Liver (tissue), 9 donors: ENCODE measurements around the gene RIOK1. TPM values are rescaled to one million over a fixed set of nuclear protein-coding genes. Genes with fewer than 3 reads are reported as not detected.

Source experiments
- DNase-seq: peaks from one replicate; pipeline ENCODE4 v3.0.0-alpha.2; 2017; ENCODE audit warnings: low spot score
- H3K27ac ChIP-seq, 2 donors: one replicate each; pipeline ENCODE4 v1.7.0; 2013; ENCODE audit warnings: inconsistent platforms in 2 of 2, low read length in 2 of 2, control low read depth in 1 of 2, low read depth in 1 of 2, mild to moderate bottlenecking in 1 of 2
- H3K27me3 ChIP-seq, 4 donors: one replicate each; pipeline versions ENCODE4 v1.6.1 to v1.7.0; 2013; ENCODE audit warnings: low read length in 3 of 4, inconsistent platforms in 1 of 4, mild to moderate bottlenecking in 1 of 4, moderate library complexity in 1 of 4; ENCODE audit not compliant: control insufficient read depth in 4 of 4, insufficient read depth in 4 of 4
- H3K36me3 ChIP-seq, 4 donors: one replicate each; pipeline versions ENCODE4 v1.6.1 to v1.7.0; 2013; ENCODE audit warnings: low read length in 3 of 4, mild to moderate bottlenecking in 3 of 4, low read depth in 1 of 4, moderate library complexity in 1 of 4; ENCODE audit not compliant: control insufficient read depth in 4 of 4, insufficient read depth in 3 of 4
- H3K4me1 ChIP-seq, 4 donors: one replicate each; pipeline versions ENCODE4 v1.6.1 to v1.7.0; 2013; ENCODE audit warnings: low read length in 3 of 4, mild to moderate bottlenecking in 3 of 4, moderate library complexity in 1 of 4; ENCODE audit not compliant: control insufficient read depth in 4 of 4, insufficient read depth in 4 of 4
- H3K4me3 ChIP-seq, 3 donors: one replicate each; pipeline versions ENCODE4 v1.6.1 to v1.7.0; 2013; ENCODE audit warnings: low read length in 3 of 3, control low read depth in 1 of 3, low read depth in 1 of 3, mild to moderate bottlenecking in 1 of 3
- H3K9ac ChIP-seq, 2 donors: one replicate each; pipeline ENCODE4 v1.7.0; 2013; ENCODE audit warnings: low read length in 2 of 2, mild to moderate bottlenecking in 2 of 2, moderate library complexity in 2 of 2, control low read depth in 1 of 2, low read depth in 1 of 2
- H3K9me3 ChIP-seq, 4 donors: one replicate each; pipeline versions ENCODE4 v1.6.1 to v1.7.0; 2013; ENCODE audit warnings: low read length in 3 of 4; ENCODE audit not compliant: control insufficient read depth in 4 of 4
- ATF3 ChIP-seq: IDR thresholded peaks from 2 replicates; pipeline ENCODE4 v1.6.1; 2016; ENCODE audit warnings: antibody characterized with exemption
- CTCF ChIP-seq: fragments of 150-350 bp; IDR thresholded peaks from 2 replicates; pipeline ENCODE4 v1.5.1; 2017; ENCODE audit warnings: improper control_type of control experiment, low read depth, low read length; ENCODE audit not compliant: missing input control
- EGR1 ChIP-seq, 2 donors: IDR thresholded peaks; 2 replicates each; pipeline ENCODE4 v1.6.1; 2016 to 2018; ENCODE audit warnings: antibody characterized with exemption in 2 of 2, low read depth in 2 of 2
- FOXA1 ChIP-seq: IDR thresholded peaks from 2 replicates; pipeline ENCODE4 v1.6.1; 2016; ENCODE audit warnings: antibody characterized with exemption
- FOXA2 ChIP-seq: IDR thresholded peaks from 2 replicates; pipeline ENCODE4 v1.6.1; 2016; ENCODE audit warnings: antibody characterized with exemption
- GABPA ChIP-seq, 2 donors: IDR thresholded peaks in 1 of 2; conservative IDR thresholded peaks in 1 of 2; 2 replicates each; pipeline ENCODE4 v1.6.1; 2016; ENCODE audit warnings: antibody characterized with exemption in 2 of 2, mild to moderate bottlenecking in 1 of 2, moderate library complexity in 1 of 2
- HNF4A ChIP-seq, 2 donors: conservative IDR thresholded peaks; 2 replicates each; pipeline ENCODE4 v1.6.1; 2016; ENCODE audit warnings: antibody characterized with exemption in 2 of 2, mild to moderate bottlenecking in 2 of 2
- JUND ChIP-seq, 2 donors: IDR thresholded peaks; 2 replicates each; pipeline ENCODE4 v1.6.1; 2016; ENCODE audit warnings: antibody characterized with exemption in 2 of 2
- MAX ChIP-seq: IDR thresholded peaks from 2 replicates; pipeline ENCODE4 v1.6.1; 2016; ENCODE audit warnings: antibody characterized with exemption
- NR2F2 ChIP-seq: IDR thresholded peaks from 2 replicates; pipeline ENCODE4 v1.6.1; 2016; ENCODE audit warnings: antibody characterized with exemption
- RAD21 ChIP-seq, 2 donors: IDR thresholded peaks; 2 replicates each; pipeline ENCODE4 v1.6.1; 2016; ENCODE audit warnings: antibody characterized with exemption in 2 of 2, mild to moderate bottlenecking in 2 of 2
- REST ChIP-seq: IDR thresholded peaks from 2 replicates; pipeline ENCODE4 v1.6.1; 2016; ENCODE audit warnings: antibody characterized with exemption, mild to moderate bottlenecking
- RXRA ChIP-seq, 2 donors: IDR thresholded peaks; 2 replicates each; pipeline ENCODE4 v1.6.1; 2017 to 2018; ENCODE audit warnings: antibody characterized with exemption in 2 of 2, mild to moderate bottlenecking in 1 of 2
- SP1 ChIP-seq: IDR thresholded peaks from 2 replicates; pipeline ENCODE4 v1.6.1; 2018; ENCODE audit warnings: antibody characterized with exemption, mild to moderate bottlenecking
- TAF1 ChIP-seq: conservative IDR thresholded peaks from 2 replicates; pipeline ENCODE4 v1.6.1; 2016; ENCODE audit warnings: antibody characterized with exemption, mild to moderate bottlenecking
- YY1 ChIP-seq: IDR thresholded peaks from 2 replicates; pipeline ENCODE4 v1.6.1; 2016; ENCODE audit warnings: antibody characterized with exemption, mild to moderate bottlenecking
- ZBTB33 ChIP-seq: IDR thresholded peaks from 2 replicates; pipeline ENCODE4 v1.6.1; 2016; ENCODE audit warnings: antibody characterized with exemption
- WGBS: extraction: QIAGEN DNeasy Blood & Tissue Kit; methylation state at CpG from one replicate; pipeline ENCODE4 v1.1.7; 2013; 5-methylcytosine and 5-hydroxymethylcytosine counted together
- polyA plus RNA-seq, 2 donors: library from polyadenylated mRNA; stranded (reverse) in 1 of 2; unstranded in 1 of 2; fragments of 200-250 nt in 1 of 2; fragments of >200 nt in 1 of 2; fragmentation: Nextera tagmentation in 1 of 2; extraction: Ambion mirVana in 1 of 2; gene quantifications; one replicate each; pipeline versions ENCODE4 v1.2.1 to v1.2.3, GENCODE V29; 2013 to 2015
- total RNA-seq, 2 donors: library from RNA; depleted of rRNA; stranded (reverse); fragments of >200 nt; gene quantifications; one replicate each; pipeline ENCODE4 v1.2.3, GENCODE V29; 2014
- donor health status: healthy.
- donor health status: healthy.
- donor health status: healthy.
- donor health status: healthy.
- donor health status: healthy.

Gene RIOK1
- total and polyA plus RNA-seq, 4 donors = 4.8 to 10.0 (median 6.6) TPM

GRCh38 chr6:7445101-7445500 is 55.5 kb downstream of the RIOK1 start:
- Histone ChIP-seq H3K27me3 (no peaks in the 10 kb centered on the region), H3K4me3 (no peak overlapping the region), H3K27ac (no peak overlapping the region), H3K9ac (no peak overlapping the region), H3K9me3 (no peaks in the 10 kb centered on the region), H3K4me1 (no peaks in the 10 kb centered on the region), H3K36me3 (no peaks in the 10 kb centered on the region)
- 91% methylated on average over 2 of the region's 2 CpGs for WGBS
- TF ChIP-seq FOXA2 (no peak), FOXA1 (no peak), ATF3 (no peak), TAF1 (no peak), RAD21 (IDR thresholded peaks at IDR 0.05) (no peak), CTCF (no peak), GABPA (IDR thresholded peaks at IDR 0.05 in 1 of 2, conservative IDR thresholded peaks at IDR 0.05 in 1 of 2) (no peak), ZBTB33 (no peak), SP1 (no peak), REST (no peak), EGR1 (IDR thresholded peaks at IDR 0.05; ENCODE audit: low read depth in 2 of 2) (no peak), NR2F2 (no peak), JUND (IDR thresholded peaks at IDR 0.05) (no peak), YY1 (no peak), RXRA (IDR thresholded peaks at IDR 0.05) (no peak)
- no peak for DNase-seq

- H3K9me3 ChIP-seq = no peaks in the 10 kb centered on the region
- no peak overlapping the region for H3K27ac ChIP-seq
- 79% methylated on average over 12 of the region's 12 CpGs for WGBS
- no peak overlapping the region for H3K4me3 ChIP-seq
- no peaks in the 10 kb centered on the region for H3K27me3 ChIP-seq
- no peaks in the 10 kb centered on the region for H3K4me1 ChIP-seq
- DNase-seq = no peak
- no peaks in the 10 kb centered on the region for H3K36me3 ChIP-seq
- no peak overlapping the region for H3K9ac ChIP-seq
- TF ChIP-seq CTCF (no peak), ATF3 (no peak), ZBTB33 (no peak), GABPA (IDR thresholded peaks at IDR 0.05 in 1 of 2, conservative IDR thresholded peaks at IDR 0.05 in 1 of 2) (no peak), FOXA1 (no peak), YY1 (no peak), HNF4A (conservative IDR thresholded peaks at IDR 0.05) (no peak), JUND (IDR thresholded peaks at IDR 0.05) (no peak), MAX (no peak), RAD21 (IDR thresholded peaks at IDR 0.05) (no peak), FOXA2 (no peak), EGR1 (IDR thresholded peaks at IDR 0.05; ENCODE audit: low read depth in 2 of 2) (no peak), RXRA (IDR thresholded peaks at IDR 0.05) (no peak)
These were observed 56.4 kb downstream of the RIOK1 start for GRCh38 chr6:7445885-7446461.
